HuH-7.5 (cell line): Measurements from ENCODE around the gene FAM98A.

Experiments
- DNase-seq: peaks from one replicate; pipeline ENCODE4 v3.0.0; 2011; ENCODE audit warnings: low spot score

FAM98A gene

GRCh38 chr2:33599175-33599942 is at the start of gene FAM98A:
Gene FAM98A, minus strand, starts transcription at chr2:33599299. Its CDS starts 78 bp downstream, at chr2:33599221.
- peak; percentile 83 for DNase-seq

GRCh38 chr2:33645861-33646260 is 46.8 kb upstream of the FAM98A start:
- DNase-seq = no peak

GRCh38 chr2:33644215-33644614 is 45.1 kb upstream of the FAM98A start:
- no peak for DNase-seq

GRCh38 chr2:33636001-33636400 is 36.9 kb upstream of the FAM98A start:
- DNase-seq = no peak

GRCh38 chr2:33634261-33634910 is 35.3 kb upstream of the FAM98A start:
- no peak for DNase-seq

GRCh38 chr2:33633315-33633714 is 34.2 kb upstream of the FAM98A start:
- DNase-seq = no peak

GRCh38 chr2:33632831-33633230 is 33.7 kb upstream of the FAM98A start:
- DNase-seq = no peak

- DNase-seq = no peak
These were observed 29.1 kb upstream of the FAM98A start for GRCh38 chr2:33628031-33628827.

- DNase-seq = no peak
These were observed 19.9 kb upstream of the FAM98A start for GRCh38 chr2:33619028-33619427.

- DNase-seq = no peak
These were observed 18.9 kb upstream of the FAM98A start for GRCh38 chr2:33617989-33618388.

- DNase-seq = no peak
These were observed 18.3 kb upstream of the FAM98A start for GRCh38 chr2:33617401-33617800.

GRCh38 chr2:33616873-33617272 is 17.8 kb upstream of the FAM98A start:
- no peak for DNase-seq

- DNase-seq = no peak
These were observed 15.1 kb upstream of the FAM98A start for GRCh38 chr2:33614190-33614589.

GRCh38 chr2:33607905-33608304 is 8.8 kb upstream of the FAM98A start:
- no peak for DNase-seq

GRCh38 chr2:33607251-33607721 is 8.2 kb upstream of the FAM98A start:
- no peak for DNase-seq

- no peak for DNase-seq
These were observed 7.5 kb upstream of the FAM98A start for GRCh38 chr2:33606622-33607021.

- DNase-seq = no peak
These were observed 7.0 kb upstream of the FAM98A start for GRCh38 chr2:33606100-33606499.

- DNase-seq = no peak
These were observed 6.0 kb upstream of the FAM98A start for GRCh38 chr2:33605056-33605455.

- DNase-seq = no peak
These were observed 4.3 kb upstream of the FAM98A start for GRCh38 chr2:33603416-33603815.

GRCh38 chr2:33602201-33602830 is 3.2 kb upstream of the FAM98A start:
- DNase-seq = no peak

GRCh38 chr2:33599943-33600192 is 769 bp upstream of the FAM98A start:
- no peak for DNase-seq

- peak; percentile 20 for DNase-seq
These were observed 431 bp downstream of the FAM98A start for GRCh38 chr2:33598561-33599174.
